Esophagus squamous epithelium (tissue), 4 donors: Measurements from ENCODE around the gene TMEM30B.
"Not testable (repeated sequence)": the region's sequence is repeated elsewhere in the genome, so short reads cannot be mapped to it uniquely, and the experiment has no call there.

Experiments
- POLR2A ChIP-seq, 4 donors: fragments of 450-650 bp; IDR thresholded peaks; one replicate each; pipeline ENCODE4 v1.6.1; 2017; ENCODE audit warnings: antibody characterized with exemption in 4 of 4, mild to moderate bottlenecking in 4 of 4, moderate library complexity in 3 of 4
- TF ChIP-seq, protein P1 (sequence below), 6 experiments: fragments of 450-650 bp in 4 of 6; fragments of 200-600 bp in 2 of 6; sonication (generic) in 2 of 6; IDR thresholded peaks; one replicate each; pipeline ENCODE4 v1.5.1; 2016 to 2019; ENCODE audit warnings: antibody characterized with exemption in 6 of 6, mild to moderate bottlenecking in 4 of 6, moderate library complexity in 4 of 6

GRCh38 chr14:61239285-61239684, 41.9 kb downstream of the TMEM30B start:
- TF ChIP-seq, protein P1, sequence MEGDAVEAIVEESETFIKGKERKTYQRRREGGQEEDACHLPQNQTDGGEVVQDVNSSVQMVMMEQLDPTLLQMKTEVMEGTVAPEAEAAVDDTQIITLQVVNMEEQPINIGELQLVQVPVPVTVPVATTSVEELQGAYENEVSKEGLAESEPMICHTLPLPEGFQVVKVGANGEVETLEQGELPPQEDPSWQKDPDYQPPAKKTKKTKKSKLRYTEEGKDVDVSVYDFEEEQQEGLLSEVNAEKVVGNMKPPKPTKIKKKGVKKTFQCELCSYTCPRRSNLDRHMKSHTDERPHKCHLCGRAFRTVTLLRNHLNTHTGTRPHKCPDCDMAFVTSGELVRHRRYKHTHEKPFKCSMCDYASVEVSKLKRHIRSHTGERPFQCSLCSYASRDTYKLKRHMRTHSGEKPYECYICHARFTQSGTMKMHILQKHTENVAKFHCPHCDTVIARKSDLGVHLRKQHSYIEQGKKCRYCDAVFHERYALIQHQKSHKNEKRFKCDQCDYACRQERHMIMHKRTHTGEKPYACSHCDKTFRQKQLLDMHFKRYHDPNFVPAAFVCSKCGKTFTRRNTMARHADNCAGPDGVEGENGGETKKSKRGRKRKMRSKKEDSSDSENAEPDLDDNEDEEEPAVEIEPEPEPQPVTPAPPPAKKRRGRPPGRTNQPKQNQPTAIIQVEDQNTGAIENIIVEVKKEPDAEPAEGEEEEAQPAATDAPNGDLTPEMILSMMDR (IDR thresholded peaks at IDR 0.05), result not testable (repeated sequence)
- TF ChIP-seq POLR2A (IDR thresholded peaks at IDR 0.05), result not testable (repeated sequence)
